GM12878 (cell line): ENCODE results near the gene CCL7. TPM values are rescaled to one million over a fixed set of nuclear protein-coding genes. Genes with fewer than 3 reads are reported as not detected.

Experiments
- ATAC-seq: fragments of 200-7000 bp; cut with Tn5 transposase; 3 replicates; pipeline ENCODE4 v1.9.1; 2020; ENCODE audit warnings: mild to moderate bottlenecking, moderate library complexity
- BruUV-seq: library from RNA; stranded (reverse); fragments of 400-500 nt; replicated peaks from 2 replicates; lab custom pipeline; 2021; lab: Mats Ljungman, UMichigan
- CTCF ChIA-PET: fragments of 300-600 bp; sonication (Branson Sonifier 250); formaldehyde crosslinking; extraction: SDS; loops from one replicate; lab custom pipeline; 2021; ENCODE audit warnings: inconsistent platforms; lab: Yijun Ruan, JAX
- POLR2A ChIA-PET: fragments of 350-600 bp; formaldehyde crosslinking; extraction: SDS; loops from one replicate; lab custom pipeline; 2021; ENCODE audit warnings: inconsistent platforms; lab: Charles Lee
- RAD21 ChIA-PET: fragments of 300-600 bp; sonication (Branson Sonifier 250); formaldehyde crosslinking; loops from one replicate; lab custom pipeline; 2023; ENCODE audit warnings: antibody characterized with exemption; ENCODE audit not compliant: unreplicated experiment; lab: Charles Lee
- SMC1A ChIA-PET: fragments of 300-600 bp; sonication (Branson Sonifier 250); formaldehyde crosslinking; loops from one replicate; lab custom pipeline; 2023; ENCODE audit not compliant: unreplicated experiment, uncharacterized antibody; lab: Charles Lee
- DNase-seq: peaks from one replicate; pipeline ENCODE4 v3.0.0-alpha.2; 2011; ENCODE audit warnings: low read depth, low spot score
- FAIRE-seq: peaks from 3 replicates; lab custom pipeline; 2011; peaks lifted over from hg19 to GRCh38; lab: Jason Lieb, UNC
- H2AFZ ChIP-seq: 2 replicates; pipeline ENCODE4 v1.6.0; 2011; ENCODE audit warnings: low read depth, low read length, control low read depth; ENCODE audit not compliant: control insufficient read depth
- H3K27ac ChIP-seq: 2 replicates; pipeline ENCODE4 v1.5.1; 2011; ENCODE audit warnings: control low read depth; ENCODE audit not compliant: control insufficient read depth, insufficient read depth
- H3K27me3 ChIP-seq, 2 experiments: replicated peaks in 1 of 2; 2 replicates each; pipeline versions ENCODE4 v1.6.0 to v1.6.1; 2011; ENCODE audit warnings: low read length in 1 of 2; ENCODE audit not compliant: control insufficient read depth in 2 of 2, insufficient read depth in 2 of 2
- H3K36me3 ChIP-seq, 2 experiments: 2 replicates each; pipeline ENCODE4 v1.5.1; 2011; ENCODE audit warnings: low read length in 1 of 2; ENCODE audit not compliant: control insufficient read depth in 2 of 2, insufficient read depth in 2 of 2
- H3K4me1 ChIP-seq: 2 replicates; pipeline ENCODE4 v1.6.1; 2011; ENCODE audit warnings: mild to moderate bottlenecking, low read length, moderate library complexity, mixed read lengths; ENCODE audit not compliant: control insufficient read depth, insufficient read depth
- H3K4me2 ChIP-seq: 2 replicates; pipeline ENCODE4 v1.6.0; 2011; ENCODE audit warnings: control low read depth; ENCODE audit not compliant: control insufficient read depth, insufficient read depth
- H3K4me3 ChIP-seq: fragments of 200-600 bp; sonication (generic); 2 replicates; pipeline ENCODE4 v1.5.1; 2016
- H3K79me2 ChIP-seq: 2 replicates; pipeline ENCODE4 v1.6.0; 2011; ENCODE audit warnings: low read length; ENCODE audit not compliant: control insufficient read depth, insufficient read depth
- H3K9ac ChIP-seq: 2 replicates; pipeline ENCODE4 v1.8.0; 2011; ENCODE audit warnings: low read length, control low read depth, mixed read lengths; ENCODE audit not compliant: control insufficient read depth, insufficient read depth
- H3K9me3 ChIP-seq: replicated peaks from 3 replicates; pipeline ENCODE4 v1.5.1; 2011; ENCODE audit warnings: mild to moderate bottlenecking, low read length; ENCODE audit not compliant: control insufficient read depth, insufficient read depth
- H4K20me1 ChIP-seq: 2 replicates; pipeline ENCODE4 v1.6.0; 2011; ENCODE audit not compliant: control insufficient read depth, insufficient read depth
- CBX5 ChIP-seq: sonication (generic); IDR thresholded peaks from 2 replicates; pipeline ENCODE4 v1.6.1; 2016; ENCODE audit warnings: low read depth, moderate library complexity, mild to moderate bottlenecking, inconsistent platforms
- KAT2A ChIP-seq: conservative IDR thresholded peaks from 2 replicates; pipeline ENCODE4 v1.6.1; 2011; ENCODE audit warnings: low read depth, low read length; ENCODE audit not compliant: control insufficient read depth
- RUNX3 ChIP-seq: IDR thresholded peaks from 2 replicates; pipeline ENCODE4 v1.6.1; 2012; ENCODE audit warnings: low read length, inconsistent platforms
- TCF12 ChIP-seq: IDR thresholded peaks from 2 replicates; pipeline ENCODE4 v1.6.1; 2011; ENCODE audit warnings: low read depth, mild to moderate bottlenecking, low read length
- WRNIP1 ChIP-seq: IDR thresholded peaks from 2 replicates; pipeline ENCODE4 v1.6.1; 2011; ENCODE audit warnings: low read depth, low read length, improper control_type of control experiment, borderline replicate concordance
- ZZZ3 ChIP-seq: IDR thresholded peaks from 2 replicates; pipeline ENCODE4 v1.6.1; 2011; ENCODE audit warnings: low read depth; ENCODE audit not compliant: control insufficient read depth, insufficient read length
- WGBS: methylation state at CpG from one replicate; pipeline ENCODE4 v1.1.6; 2016; ENCODE audit warnings: low lambda C conversion rate; ENCODE audit not compliant: insufficient replicate concordance, insufficient coverage; ENCODE audit errors: missing lambda C conversion rate; 5-methylcytosine and 5-hydroxymethylcytosine counted together
- in situ Hi-C: fragments of 300-500 bp; cut with MboI; formaldehyde crosslinking; loops from 9 replicates; pipeline ENCODE4 v1.14.3; 2018; ENCODE audit warnings: mixed read lengths
- intact Hi-C: fragments of 100-400 bp; cut with micrococcal nuclease; formaldehyde crosslinking; loops from one replicate; pipeline ENCODE4 v1.14.2; 2022; ENCODE audit not compliant: unreplicated experiment
- polyA plus RNA-seq, 11 experiments: library from polyadenylated mRNA; depleted of rRNA in 4 of 11; unstranded in 6 of 11; stranded (reverse) in 5 of 11; fragments of >200 nt; fragmentation: Nextera tagmentation in 4 of 11; fragmentation: Illumina TruSeq in 1 of 11; extraction: Ambion mirVana in 4 of 11; extraction: Trizol in 1 of 11; gene quantifications; 1 replicate in 1 of 11; 2 replicates in 10 of 11; pipeline versions ENCODE4 v1.2.1 to v1.2.3, GENCODE V29; 2011 to 2016; ENCODE audit warnings: inconsistent platforms in 2 of 11, missing spikeins in 2 of 11, low read depth in 1 of 11
- total RNA-seq, 4 experiments: library from RNA; depleted of rRNA in 3 of 4; stranded (reverse); fragments of >200 nt in 3 of 4; fragmentation: Illumina TruSeq in 1 of 4; extraction: Trizol in 1 of 4; gene quantifications; 2 replicates each; pipeline versions ENCODE4 v1.2.1 to v1.2.3, GENCODE V29; 2013 to 2021
- TF ChIP-seq, protein P1 (sequence below): fragments of 450-650 bp; IDR thresholded peaks from 2 replicates; pipeline ENCODE4 v1.6.1; 2017; ENCODE audit warnings: mild to moderate bottlenecking, moderate library complexity
- TF ChIP-seq, protein P2 (sequence below): fragments of 450-650 bp; IDR thresholded peaks from 2 replicates; pipeline ENCODE4 v1.6.1; 2017; ENCODE audit warnings: borderline replicate concordance
- TF ChIP-seq, protein P3 (sequence below): fragments of 150-350 bp; IDR thresholded peaks from 2 replicates; pipeline ENCODE4 v1.6.1; 2016; ENCODE audit warnings: low read depth, low read length

The CCL7 gene
- total and polyA plus RNA-seq, 10 of the 15 experiments (the other 5 are each of a cell fraction or from before 2014, with no cell fraction given) = not detected

DNA sequence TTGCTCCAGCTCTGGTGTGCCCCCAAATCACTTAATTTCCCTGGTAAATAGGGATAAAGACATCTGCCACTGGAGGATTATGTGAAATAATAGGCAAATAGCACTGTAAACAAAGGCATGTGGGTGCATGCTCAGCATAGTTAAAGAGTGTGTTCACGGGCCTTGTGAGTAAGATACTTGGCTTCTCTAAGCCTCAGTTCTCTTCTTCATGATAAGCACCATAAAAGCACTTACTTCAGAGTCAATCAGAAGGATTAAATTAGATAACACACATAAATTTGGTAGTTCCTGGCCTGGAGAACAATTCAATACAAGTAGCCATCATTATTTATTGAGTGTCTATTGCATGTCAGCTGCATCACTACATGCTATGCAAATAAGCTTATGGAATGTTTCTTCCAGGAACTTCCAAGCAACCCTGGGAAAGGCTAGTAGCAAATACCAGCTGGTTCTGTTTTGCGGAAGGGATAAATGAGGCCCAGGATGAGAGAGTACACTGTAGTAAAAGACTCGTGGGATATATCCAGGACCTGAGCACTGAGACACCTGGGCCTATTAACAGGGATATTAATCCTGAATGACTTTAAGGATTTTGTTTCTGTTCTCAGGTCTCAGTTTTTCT is 30.0 kb downstream of the CCL7 start (continued):
- TF ChIP-seq, protein P1, sequence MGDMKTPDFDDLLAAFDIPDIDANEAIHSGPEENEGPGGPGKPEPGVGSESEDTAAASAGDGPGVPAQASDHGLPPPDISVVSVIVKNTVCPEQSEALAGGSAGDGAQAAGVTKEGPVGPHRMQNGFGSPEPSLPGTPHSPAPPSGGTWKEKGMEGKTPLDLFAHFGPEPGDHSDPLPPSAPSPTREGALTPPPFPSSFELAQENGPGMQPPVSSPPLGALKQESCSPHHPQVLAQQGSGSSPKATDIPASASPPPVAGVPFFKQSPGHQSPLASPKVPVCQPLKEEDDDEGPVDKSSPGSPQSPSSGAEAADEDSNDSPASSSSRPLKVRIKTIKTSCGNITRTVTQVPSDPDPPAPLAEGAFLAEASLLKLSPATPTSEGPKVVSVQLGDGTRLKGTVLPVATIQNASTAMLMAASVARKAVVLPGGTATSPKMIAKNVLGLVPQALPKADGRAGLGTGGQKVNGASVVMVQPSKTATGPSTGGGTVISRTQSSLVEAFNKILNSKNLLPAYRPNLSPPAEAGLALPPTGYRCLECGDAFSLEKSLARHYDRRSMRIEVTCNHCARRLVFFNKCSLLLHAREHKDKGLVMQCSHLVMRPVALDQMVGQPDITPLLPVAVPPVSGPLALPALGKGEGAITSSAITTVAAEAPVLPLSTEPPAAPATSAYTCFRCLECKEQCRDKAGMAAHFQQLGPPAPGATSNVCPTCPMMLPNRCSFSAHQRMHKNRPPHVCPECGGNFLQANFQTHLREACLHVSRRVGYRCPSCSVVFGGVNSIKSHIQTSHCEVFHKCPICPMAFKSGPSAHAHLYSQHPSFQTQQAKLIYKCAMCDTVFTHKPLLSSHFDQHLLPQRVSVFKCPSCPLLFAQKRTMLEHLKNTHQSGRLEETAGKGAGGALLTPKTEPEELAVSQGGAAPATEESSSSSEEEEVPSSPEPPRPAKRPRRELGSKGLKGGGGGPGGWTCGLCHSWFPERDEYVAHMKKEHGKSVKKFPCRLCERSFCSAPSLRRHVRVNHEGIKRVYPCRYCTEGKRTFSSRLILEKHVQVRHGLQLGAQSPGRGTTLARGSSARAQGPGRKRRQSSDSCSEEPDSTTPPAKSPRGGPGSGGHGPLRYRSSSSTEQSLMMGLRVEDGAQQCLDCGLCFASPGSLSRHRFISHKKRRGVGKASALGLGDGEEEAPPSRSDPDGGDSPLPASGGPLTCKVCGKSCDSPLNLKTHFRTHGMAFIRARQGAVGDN = no peak
- TF ChIP-seq, protein P2, sequence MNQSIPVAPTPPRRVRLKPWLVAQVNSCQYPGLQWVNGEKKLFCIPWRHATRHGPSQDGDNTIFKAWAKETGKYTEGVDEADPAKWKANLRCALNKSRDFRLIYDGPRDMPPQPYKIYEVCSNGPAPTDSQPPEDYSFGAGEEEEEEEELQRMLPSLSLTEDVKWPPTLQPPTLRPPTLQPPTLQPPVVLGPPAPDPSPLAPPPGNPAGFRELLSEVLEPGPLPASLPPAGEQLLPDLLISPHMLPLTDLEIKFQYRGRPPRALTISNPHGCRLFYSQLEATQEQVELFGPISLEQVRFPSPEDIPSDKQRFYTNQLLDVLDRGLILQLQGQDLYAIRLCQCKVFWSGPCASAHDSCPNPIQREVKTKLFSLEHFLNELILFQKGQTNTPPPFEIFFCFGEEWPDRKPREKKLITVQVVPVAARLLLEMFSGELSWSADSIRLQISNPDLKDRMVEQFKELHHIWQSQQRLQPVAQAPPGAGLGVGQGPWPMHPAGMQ = no peak
- no peak for TF ChIP-seq KAT2A

DNA sequence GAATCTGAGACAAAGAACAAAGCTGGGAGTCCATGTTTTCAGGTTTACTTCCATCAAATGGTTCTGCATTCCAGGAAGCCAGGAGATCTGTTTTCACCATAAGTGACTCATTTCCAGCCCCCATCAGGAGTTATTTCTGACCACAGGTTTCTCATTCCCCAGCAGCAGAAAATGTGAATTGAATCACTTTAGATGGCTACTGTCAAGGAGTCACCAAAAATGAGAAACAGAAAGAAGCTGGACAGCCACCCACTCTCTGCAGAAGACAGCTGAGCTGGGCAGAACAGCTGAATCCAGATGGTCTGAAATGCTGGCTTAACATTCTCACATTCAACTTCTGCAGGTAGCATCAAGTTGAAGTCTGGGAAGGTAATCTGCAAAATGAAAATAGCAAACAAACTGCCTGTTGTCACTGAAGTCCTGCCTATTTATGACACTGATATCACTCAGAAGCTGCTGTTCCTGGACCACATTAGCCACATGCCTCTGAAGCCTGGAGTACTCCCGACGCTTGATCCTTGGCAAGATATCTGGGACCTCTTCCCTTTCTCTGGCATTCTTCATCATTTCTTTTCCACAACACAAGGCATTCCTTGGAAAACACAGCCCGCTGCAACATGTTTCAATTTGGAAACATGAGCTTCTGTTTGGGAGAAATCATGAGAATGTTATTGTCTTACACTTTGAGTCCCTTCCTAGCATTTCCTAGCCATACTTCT is 30.8 kb downstream of the CCL7 start:
- ATAC-seq (no peak), DNase-seq (no peak), FAIRE-seq (no peak)
- TF ChIP-seq, protein P3, sequence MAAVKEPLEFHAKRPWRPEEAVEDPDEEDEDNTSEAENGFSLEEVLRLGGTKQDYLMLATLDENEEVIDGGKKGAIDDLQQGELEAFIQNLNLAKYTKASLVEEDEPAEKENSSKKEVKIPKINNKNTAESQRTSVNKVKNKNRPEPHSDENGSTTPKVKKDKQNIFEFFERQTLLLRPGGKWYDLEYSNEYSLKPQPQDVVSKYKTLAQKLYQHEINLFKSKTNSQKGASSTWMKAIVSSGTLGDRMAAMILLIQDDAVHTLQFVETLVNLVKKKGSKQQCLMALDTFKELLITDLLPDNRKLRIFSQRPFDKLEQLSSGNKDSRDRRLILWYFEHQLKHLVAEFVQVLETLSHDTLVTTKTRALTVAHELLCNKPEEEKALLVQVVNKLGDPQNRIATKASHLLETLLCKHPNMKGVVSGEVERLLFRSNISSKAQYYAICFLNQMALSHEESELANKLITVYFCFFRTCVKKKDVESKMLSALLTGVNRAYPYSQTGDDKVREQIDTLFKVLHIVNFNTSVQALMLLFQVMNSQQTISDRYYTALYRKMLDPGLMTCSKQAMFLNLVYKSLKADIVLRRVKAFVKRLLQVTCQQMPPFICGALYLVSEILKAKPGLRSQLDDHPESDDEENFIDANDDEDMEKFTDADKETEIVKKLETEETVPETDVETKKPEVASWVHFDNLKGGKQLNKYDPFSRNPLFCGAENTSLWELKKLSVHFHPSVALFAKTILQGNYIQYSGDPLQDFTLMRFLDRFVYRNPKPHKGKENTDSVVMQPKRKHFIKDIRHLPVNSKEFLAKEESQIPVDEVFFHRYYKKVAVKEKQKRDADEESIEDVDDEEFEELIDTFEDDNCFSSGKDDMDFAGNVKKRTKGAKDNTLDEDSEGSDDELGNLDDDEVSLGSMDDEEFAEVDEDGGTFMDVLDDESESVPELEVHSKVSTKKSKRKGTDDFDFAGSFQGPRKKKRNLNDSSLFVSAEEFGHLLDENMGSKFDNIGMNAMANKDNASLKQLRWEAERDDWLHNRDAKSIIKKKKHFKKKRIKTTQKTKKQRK = no peak
- TF ChIP-seq CBX5 (no peak), TCF12 (0 out of 2 replicates have a peak, but pooled peaks have one; percentile 21), RUNX3 (peak; percentile 27; the same call in 1 of the 2 replicates), WRNIP1 (no peak), ZZZ3 (no peak)
- Histone ChIP-seq H3K27me3 (peaks cover 0 to 4% of the 10 kb centered on the region in 2 experiments; a peak in 3 of 4 replicates), H3K4me3 (no peak overlapping the region), H3K9ac (no peak overlapping the region), H4K20me1 (no peaks in the 10 kb centered on the region), H3K9me3 (no peaks in the 10 kb centered on the region), H3K4me2 (no peak overlapping the region), H2AFZ (no peak overlapping the region), H3K36me3 (no peaks in the 10 kb centered on the region), H3K79me2 (no peaks in the 10 kb centered on the region), H3K4me1 (no peaks in the 10 kb centered on the region; the same call in 1 of the 2 replicates), H3K27ac (no peak overlapping the region)
- ChIA-PET SMC1A (interaction anchor here (1.1 kb wide), 1 partner anchor 60 kb away, joined by 5 read pairs; no protein-coding TSS in a partner anchor), POLR2A (no interaction called here), RAD21 (no interaction called here), CTCF (no interaction called here)
- 57% methylated on average over 3 of the region's 3 CpGs for WGBS
- in situ Hi-C loops (no loop called here), intact Hi-C loops (no loop called here)
- BruUV-seq = no TSS peak
